Measurements from ENCODE around the gene CNOT6L.

GRCh38 chr4:77783895-77784294, 35.3 kb downstream of the CNOT6L start:
- TF ChIP-seq RCOR1 (IDR thresholded peaks at IDR 0.05; ENCODE audit: low read length) (no peak), ZBTB33 (IDR thresholded peaks at IDR 0.05; ENCODE audit: borderline replicate concordance, low read depth) (no peak), TAF1 (IDR thresholded peaks at IDR 0.05; ENCODE audit: borderline replicate concordance, low read depth, low read length) (no peak), CTCF (IDR thresholded peaks at IDR 0.05) (no peak), FOXM1 (IDR thresholded peaks at IDR 0.05; ENCODE audit: low read depth) (no peak), RAD21 (IDR thresholded peaks at IDR 0.05; ENCODE audit: low read length) (no peak), POLR2AphosphoS5 (IDR thresholded peaks at IDR 0.05; ENCODE audit: low read depth, low read length) (no peak), RFX5 (IDR thresholded peaks at IDR 0.05; ENCODE audit: low read length) (no peak), JUND (IDR thresholded peaks at IDR 0.05) (no peak), SIN3A (IDR thresholded peaks at IDR 0.05; ENCODE audit: borderline replicate concordance, low read depth, low read length) (no peak), NFIC (IDR thresholded peaks at IDR 0.05; ENCODE audit: borderline replicate concordance) (no peak)
